Astrocyte (in vitro differentiated cells and primary cell): Measurements from ENCODE around the gene YOD1. TPM values are rescaled to one million over a fixed set of nuclear protein-coding genes. Genes with fewer than 3 reads are reported as not detected.

Experiments used
- DNase-seq: peaks from one replicate; pipeline ENCODE4 v3.0.0-alpha.2; 2010; ENCODE audit warnings: low read depth
- FAIRE-seq: peaks from 2 replicates; lab custom pipeline; 2011; peaks lifted over from hg19 to GRCh38; lab: Jason Lieb, UNC
- H2AFZ ChIP-seq: 2 replicates; pipeline ENCODE4 v1.6.0; 2012; ENCODE audit warnings: low read depth, low read length, inconsistent platforms
- H3K27ac ChIP-seq: 2 replicates; pipeline ENCODE4 v1.5.1; 2011; ENCODE audit warnings: low read depth, low read length, inconsistent platforms
- H3K27me3 ChIP-seq: 2 replicates; pipeline ENCODE4 v1.6.0; 2011; ENCODE audit warnings: low read length, inconsistent platforms; ENCODE audit not compliant: insufficient read depth
- H3K36me3 ChIP-seq: 2 replicates; pipeline ENCODE4 v1.5.1; 2011; ENCODE audit warnings: low read length, inconsistent platforms; ENCODE audit not compliant: insufficient read depth
- H3K4me1 ChIP-seq: 2 replicates; pipeline ENCODE4 v1.5.1; 2011; ENCODE audit warnings: low read length, inconsistent platforms; ENCODE audit not compliant: insufficient read depth
- H3K4me2 ChIP-seq: 2 replicates; pipeline ENCODE4 v1.6.0; 2012; ENCODE audit warnings: low read length, inconsistent platforms
- H3K4me3 ChIP-seq: 2 replicates; pipeline ENCODE4 v1.5.1; 2011; ENCODE audit warnings: low read depth, mild to moderate bottlenecking, low read length, inconsistent platforms; ENCODE audit not compliant: insufficient read depth
- H3K79me2 ChIP-seq: 2 replicates; pipeline ENCODE4 v1.6.0; 2012; ENCODE audit warnings: mild to moderate bottlenecking, low read length, inconsistent platforms; ENCODE audit not compliant: insufficient read depth
- H3K9ac ChIP-seq: 2 replicates; pipeline ENCODE4 v1.6.0; 2012; ENCODE audit warnings: mild to moderate bottlenecking, low read length, inconsistent platforms
- H3K9me3 ChIP-seq: 2 replicates; pipeline ENCODE4 v1.5.1; 2012; ENCODE audit warnings: low read depth, mild to moderate bottlenecking, low read length, inconsistent platforms; ENCODE audit not compliant: insufficient read depth
- H4K20me1 ChIP-seq: 2 replicates; pipeline ENCODE4 v1.6.0; 2012; ENCODE audit warnings: low read length, inconsistent platforms; ENCODE audit not compliant: insufficient read depth
- H3K27ac Mint-ChIP-seq: one replicate; pipeline ENCODE4 v1.8.0; 2021; ENCODE audit warnings: mild to moderate bottlenecking, mixed read lengths; ENCODE audit not compliant: unreplicated experiment
- H3K27me3 Mint-ChIP-seq: one replicate; pipeline ENCODE4 v1.8.0; 2021; ENCODE audit warnings: low read depth, mixed read lengths; ENCODE audit not compliant: unreplicated experiment
- H3K36me3 Mint-ChIP-seq: one replicate; pipeline ENCODE4 v1.8.0; 2021; ENCODE audit warnings: low read depth, mixed read lengths; ENCODE audit not compliant: unreplicated experiment
- H3K4me1 Mint-ChIP-seq: one replicate; pipeline ENCODE4 v1.8.0; 2021; ENCODE audit warnings: low read depth, mixed read lengths; ENCODE audit not compliant: unreplicated experiment
- H3K4me3 Mint-ChIP-seq: one replicate; pipeline ENCODE4 v1.8.0; 2021; ENCODE audit warnings: mild to moderate bottlenecking, moderate library complexity, mixed read lengths; ENCODE audit not compliant: unreplicated experiment
- H3K9me3 Mint-ChIP-seq: one replicate; pipeline ENCODE4 v1.8.0; 2021; ENCODE audit warnings: mild to moderate bottlenecking, mixed read lengths; ENCODE audit not compliant: unreplicated experiment
- EZH2 ChIP-seq: IDR thresholded peaks from 2 replicates; pipeline ENCODE4 v1.6.1; 2012; ENCODE audit warnings: mild to moderate bottlenecking, low read length, inconsistent platforms; ENCODE audit not compliant: insufficient read depth
- total RNA-seq: library from RNA; stranded (reverse); gene quantifications from 2 replicates; pipeline ENCODE4 v1.2.1, GENCODE V29; 2021
- TF ChIP-seq, protein P1 (sequence below): IDR thresholded peaks from 2 replicates; pipeline ENCODE4 v1.5.1; 2011; ENCODE audit warnings: low read depth, mild to moderate bottlenecking, inconsistent platforms, low read length, moderate library complexity; ENCODE audit not compliant: insufficient read depth

YOD1 gene
- total RNA-seq, 1 donor from 2014 or later: 14.8 TPM

DNA sequence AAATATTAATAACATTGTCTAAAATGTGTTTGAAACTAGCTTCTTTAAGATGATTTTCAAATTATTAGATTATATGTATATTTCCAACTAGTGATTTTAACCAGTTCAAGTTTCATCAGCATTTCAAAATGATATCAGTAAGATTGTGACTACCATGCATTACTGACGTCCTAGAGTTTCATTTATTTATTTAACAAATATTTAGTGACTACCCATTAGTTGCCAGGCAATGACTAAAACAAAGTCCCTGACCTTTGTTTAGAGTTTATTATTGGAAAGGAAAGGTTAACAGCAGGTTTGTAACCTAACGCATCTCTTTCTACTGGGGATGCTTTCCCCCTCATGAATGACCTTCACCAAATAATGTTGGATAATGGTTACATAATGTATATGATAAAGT lies 30.1 kb upstream of the YOD1 start:
- Histone ChIP-seq H3K27ac (no peak overlapping the region), H3K36me3 (no peaks in the 10 kb centered on the region), H3K4me2 (no peak overlapping the region), H3K9ac (no peak overlapping the region), H2AFZ (no peak overlapping the region), H3K27me3 (peaks cover 5% of the 10 kb centered on the region), H4K20me1 (no peaks in the 10 kb centered on the region), H3K79me2 (no peaks in the 10 kb centered on the region), H3K4me3 (no peak overlapping the region), H3K9me3 (no peaks in the 10 kb centered on the region), H3K4me1 (no peaks in the 10 kb centered on the region)
- Mint-ChIP-seq H3K27ac (no peak overlapping the region), H3K27me3 (no peaks in the 10 kb centered on the region), H3K9me3 (peaks cover 2% of the 10 kb centered on the region), H3K4me1 (peaks cover 17% of the 10 kb centered on the region), H3K36me3 (no peaks in the 10 kb centered on the region), H3K4me3 (no peak overlapping the region)
- TF ChIP-seq, protein P1, sequence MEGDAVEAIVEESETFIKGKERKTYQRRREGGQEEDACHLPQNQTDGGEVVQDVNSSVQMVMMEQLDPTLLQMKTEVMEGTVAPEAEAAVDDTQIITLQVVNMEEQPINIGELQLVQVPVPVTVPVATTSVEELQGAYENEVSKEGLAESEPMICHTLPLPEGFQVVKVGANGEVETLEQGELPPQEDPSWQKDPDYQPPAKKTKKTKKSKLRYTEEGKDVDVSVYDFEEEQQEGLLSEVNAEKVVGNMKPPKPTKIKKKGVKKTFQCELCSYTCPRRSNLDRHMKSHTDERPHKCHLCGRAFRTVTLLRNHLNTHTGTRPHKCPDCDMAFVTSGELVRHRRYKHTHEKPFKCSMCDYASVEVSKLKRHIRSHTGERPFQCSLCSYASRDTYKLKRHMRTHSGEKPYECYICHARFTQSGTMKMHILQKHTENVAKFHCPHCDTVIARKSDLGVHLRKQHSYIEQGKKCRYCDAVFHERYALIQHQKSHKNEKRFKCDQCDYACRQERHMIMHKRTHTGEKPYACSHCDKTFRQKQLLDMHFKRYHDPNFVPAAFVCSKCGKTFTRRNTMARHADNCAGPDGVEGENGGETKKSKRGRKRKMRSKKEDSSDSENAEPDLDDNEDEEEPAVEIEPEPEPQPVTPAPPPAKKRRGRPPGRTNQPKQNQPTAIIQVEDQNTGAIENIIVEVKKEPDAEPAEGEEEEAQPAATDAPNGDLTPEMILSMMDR: no peak
- DNase-seq: no peak
- no peak for FAIRE-seq

DNA sequence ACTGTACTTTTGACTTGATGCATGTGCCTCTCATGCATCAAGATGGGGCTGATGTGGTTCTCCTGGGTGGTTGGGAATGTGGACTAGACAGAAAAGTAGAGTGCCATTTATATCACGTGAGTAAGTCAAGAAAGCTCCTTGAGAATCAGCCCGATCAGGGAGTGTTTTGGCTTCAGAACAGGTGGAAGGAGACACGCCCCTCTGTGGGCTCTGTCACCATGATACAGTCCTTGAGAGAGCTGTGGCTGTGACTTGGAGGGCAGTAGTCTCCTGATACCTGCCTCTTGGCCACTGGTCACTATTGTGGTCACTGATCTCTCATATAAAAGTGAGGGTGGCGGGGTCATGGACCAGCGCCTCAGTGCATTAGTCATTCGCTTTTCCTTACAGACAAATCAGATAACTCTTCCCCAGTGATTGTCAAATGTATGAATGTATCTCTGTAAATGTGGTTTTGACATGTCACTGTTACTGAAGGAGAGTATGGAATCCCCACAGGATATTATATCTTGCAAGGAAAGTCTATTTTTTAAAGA lies 28.8 kb upstream of the YOD1 start:
- Mint-ChIP-seq H3K27me3 (no peaks in the 10 kb centered on the region), H3K27ac (no peak overlapping the region), H3K9me3 (peaks cover 2% of the 10 kb centered on the region), H3K36me3 (no peaks in the 10 kb centered on the region), H3K4me1 (peaks cover 9% of the 10 kb centered on the region), H3K4me3 (no peak overlapping the region)
- Histone ChIP-seq H3K79me2 (no peaks in the 10 kb centered on the region), H3K27me3 (peaks cover 5% of the 10 kb centered on the region), H3K9ac (no peak overlapping the region), H3K36me3 (no peaks in the 10 kb centered on the region), H3K9me3 (no peaks in the 10 kb centered on the region), H3K27ac (no peak overlapping the region), H3K4me2 (no peak overlapping the region), H2AFZ (no peak overlapping the region), H3K4me1 (no peaks in the 10 kb centered on the region), H3K4me3 (no peak overlapping the region), H4K20me1 (no peaks in the 10 kb centered on the region)
- FAIRE-seq (no peak), DNase-seq (no peak)
- TF ChIP-seq, protein P1: no peak
- TF ChIP-seq EZH2: no peak

DNA sequence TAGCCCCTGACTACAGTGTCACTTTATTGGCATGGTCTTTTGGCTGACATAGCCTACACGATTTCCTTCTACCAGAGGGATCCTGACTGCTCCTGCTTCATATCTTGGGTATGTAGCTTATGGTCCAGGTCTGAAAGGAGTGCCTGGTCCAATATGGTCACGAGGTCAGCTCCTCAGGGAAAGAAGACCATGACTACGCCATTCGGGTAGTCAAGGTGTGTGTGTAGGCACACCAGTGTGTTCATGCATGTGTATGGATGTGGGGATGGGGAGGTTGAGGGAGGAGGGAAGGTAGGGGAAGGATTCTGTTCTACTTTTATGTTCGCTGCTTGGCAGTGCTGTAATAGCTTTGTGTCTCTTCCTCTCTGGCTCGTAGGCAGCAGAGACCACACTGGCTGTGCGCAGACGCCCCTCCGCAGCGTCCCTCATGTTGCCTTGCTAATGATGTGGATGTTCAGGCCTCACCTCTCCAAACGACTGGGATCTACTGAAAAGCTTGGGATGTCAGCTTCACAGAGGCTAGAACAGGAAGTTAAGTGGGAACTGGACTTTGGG lies 27.6 kb upstream of the YOD1 start:
- Histone ChIP-seq H3K4me2 (no peak overlapping the region), H3K4me3 (no peak overlapping the region), H3K4me1 (no peaks in the 10 kb centered on the region), H3K9ac (no peak overlapping the region), H3K27me3 (peaks cover 5% of the 10 kb centered on the region), H3K27ac (no peak overlapping the region), H3K36me3 (no peaks in the 10 kb centered on the region), H3K9me3 (no peaks in the 10 kb centered on the region), H2AFZ (no peak overlapping the region), H4K20me1 (no peaks in the 10 kb centered on the region), H3K79me2 (no peaks in the 10 kb centered on the region)
- Mint-ChIP-seq H3K4me3 (no peak overlapping the region), H3K4me1 (no peaks in the 10 kb centered on the region), H3K27me3 (no peaks in the 10 kb centered on the region), H3K9me3 (peaks cover 2% of the 10 kb centered on the region), H3K36me3 (no peaks in the 10 kb centered on the region), H3K27ac (no peak overlapping the region)
- no peak for FAIRE-seq
- TF ChIP-seq, protein P1: no peak
- TF ChIP-seq EZH2: no peak
- no peak for DNase-seq
